T-helper 2 cell (primary cell): ENCODE measurements around the gene ABTB2.

Experiments
- DNase-seq, 5 experiments: peaks; one replicate each; pipeline versions ENCODE4 v3.0.0 to v3.0.0-alpha.2; 2012 to 2022

The ABTB2 gene

GRCh38 chr11:34341096-34341495, 16.7 kb downstream of the ABTB2 start:
- DNase-seq: no peak

GRCh38 chr11:34340653-34341052, 17.2 kb downstream of the ABTB2 start:
- no peak for DNase-seq

GRCh38 chr11:34339149-34340064, 18.4 kb downstream of the ABTB2 start:
- DNase-seq: no peak

GRCh38 chr11:34337016-34337415, 20.8 kb downstream of the ABTB2 start:
- no peak for DNase-seq

DNA sequence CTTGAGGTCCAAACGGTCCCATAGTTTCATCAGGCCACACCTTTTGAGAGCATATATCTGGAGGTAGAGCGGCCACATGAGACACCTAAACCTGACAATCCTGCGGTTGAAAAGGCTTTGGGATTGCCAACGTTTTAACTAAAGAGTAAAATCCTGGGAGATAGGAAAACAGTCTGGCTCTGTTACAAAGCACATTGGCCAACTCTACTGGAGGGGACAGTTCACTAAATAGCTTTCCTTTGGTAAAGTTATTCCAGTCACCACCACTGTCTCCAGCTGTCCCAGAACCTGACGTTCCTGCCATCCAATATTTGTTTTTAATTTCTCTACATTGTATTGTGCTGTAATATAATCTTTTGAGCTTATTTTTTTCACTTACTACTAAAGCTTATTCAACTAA, 22.0 kb downstream of the ABTB2 start:
- no peak for DNase-seq

- DNase-seq: no peak
Measured at GRCh38 chr11:34335331-34335730, 22.5 kb downstream of the ABTB2 start.

DNA sequence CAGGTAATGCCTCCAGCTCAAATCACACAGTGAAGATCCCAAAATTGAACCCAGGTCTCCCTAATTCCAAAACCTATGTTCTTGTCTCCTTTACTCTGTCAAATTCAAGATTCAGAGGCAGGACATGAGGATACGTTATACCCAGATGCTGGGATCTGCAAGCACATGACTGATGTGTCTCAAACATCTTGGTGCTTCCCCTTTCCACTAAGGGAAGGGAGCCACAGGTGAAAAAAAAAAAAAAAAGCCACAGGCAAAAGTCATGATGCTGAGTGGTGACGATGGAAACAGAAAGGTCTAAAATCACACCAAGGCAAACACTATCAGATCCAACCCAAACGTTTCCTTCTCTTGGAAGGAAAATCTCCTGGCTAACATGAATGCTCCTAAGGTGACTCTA, 24.0 kb downstream of the ABTB2 start:
- no peak for DNase-seq

DNA sequence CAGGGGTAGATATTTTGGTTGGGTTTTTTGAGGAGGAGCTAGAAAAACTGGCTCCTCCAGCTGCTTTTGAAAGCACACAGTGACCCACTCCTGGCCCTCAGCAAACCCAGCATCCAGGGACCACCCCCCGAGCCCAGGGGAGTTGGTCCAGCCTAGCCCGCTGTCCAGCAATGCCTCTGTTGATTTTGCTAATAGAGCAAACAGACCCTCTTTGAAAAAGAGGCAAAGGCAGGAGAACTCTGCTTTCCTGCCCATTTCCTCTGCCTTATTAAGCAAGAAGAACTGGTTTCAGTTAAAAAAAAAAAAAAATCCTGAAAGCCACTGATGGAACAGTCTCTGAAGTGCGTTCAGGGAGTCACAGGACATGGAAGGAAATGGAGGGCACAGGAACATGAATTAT, 25.3 kb downstream of the ABTB2 start:
- DNase-seq: no peak

GRCh38 chr11:34331736-34332135, 26.1 kb downstream of the ABTB2 start:
- no peak for DNase-seq

DNA sequence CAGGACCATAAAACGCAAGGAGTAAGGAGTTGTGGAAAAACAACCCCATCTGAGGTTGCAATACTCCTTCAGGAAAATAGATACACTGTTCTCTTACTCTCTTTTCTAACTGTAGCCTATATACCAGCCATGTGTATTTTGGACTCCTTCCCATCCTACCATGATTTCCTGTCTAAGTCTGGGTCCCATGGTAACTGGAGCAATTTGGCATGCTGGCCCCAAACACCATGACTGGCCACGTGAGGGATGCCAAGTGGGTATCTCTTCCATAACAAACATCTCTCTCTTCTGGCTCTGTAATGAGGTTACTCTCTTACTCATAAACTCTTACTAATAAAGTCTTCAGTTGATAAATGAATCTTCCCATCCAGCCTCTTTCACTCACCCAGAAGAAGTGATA, 26.5 kb downstream of the ABTB2 start:
- DNase-seq: no peak

DNA sequence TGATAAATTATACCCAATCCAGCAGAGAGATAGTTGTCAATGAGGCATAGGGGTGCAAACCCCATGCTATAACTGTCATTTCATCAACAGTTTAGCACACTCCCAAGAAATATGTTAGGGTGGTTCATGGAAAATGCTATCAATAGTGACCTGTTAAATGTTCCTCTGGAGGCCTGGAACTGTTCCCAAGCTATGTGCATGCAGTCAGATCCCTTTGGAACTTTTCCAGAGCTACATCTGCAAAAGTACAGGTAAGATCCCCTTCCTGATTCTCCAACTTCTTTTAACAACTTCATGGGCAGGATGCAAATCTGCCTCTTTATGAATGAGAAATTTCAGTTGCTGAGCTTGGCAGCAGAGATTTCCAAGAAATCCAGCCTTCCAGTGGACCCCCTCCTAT, 27.2 kb downstream of the ABTB2 start:
- DNase-seq: no peak

GRCh38 chr11:34329876-34330275, 27.9 kb downstream of the ABTB2 start:
- DNase-seq: no peak

DNA sequence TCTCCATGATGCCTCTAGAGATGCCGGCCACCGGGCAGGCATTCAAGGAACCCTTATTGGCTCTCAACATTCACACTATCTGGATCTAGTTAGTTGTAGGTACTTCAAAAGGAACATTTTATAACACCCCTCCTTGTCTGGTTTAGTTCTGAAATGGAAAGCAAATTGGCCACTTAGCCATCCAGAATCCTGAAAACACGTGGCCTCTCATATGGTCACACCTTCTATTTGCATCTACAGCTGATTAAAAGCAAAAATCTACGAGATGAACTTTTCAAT, 29.2 kb downstream of the ABTB2 start:
- DNase-seq: no peak

GRCh38 chr11:34327804-34328631, 29.8 kb downstream of the ABTB2 start:
- no peak for DNase-seq

DNA sequence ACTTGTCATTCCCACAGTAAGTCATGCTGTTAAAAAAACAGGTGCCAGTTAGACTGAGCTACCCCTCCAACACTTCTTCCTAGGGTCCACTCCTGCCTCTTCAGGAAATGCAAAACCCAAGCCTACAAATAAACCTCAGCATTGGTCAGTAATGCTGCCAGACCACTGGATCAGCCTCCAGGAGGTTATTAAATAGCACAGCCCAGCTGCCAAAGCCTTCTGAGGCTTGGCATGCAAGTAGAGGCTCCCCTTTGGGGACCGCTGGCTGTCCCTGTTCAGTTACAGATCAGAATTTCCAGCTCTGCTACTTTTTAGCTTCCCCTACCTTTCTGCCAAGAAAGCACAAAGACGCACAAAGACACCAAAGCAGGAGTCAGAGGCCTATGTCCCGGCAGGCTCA, 33.3 kb downstream of the ABTB2 start:
- DNase-seq: no peak

GRCh38 chr11:34323601-34324000, 34.2 kb downstream of the ABTB2 start:
- DNase-seq: no peak

- no peak for DNase-seq
Measured at GRCh38 chr11:34318111-34319037, 39.4 kb downstream of the ABTB2 start.

DNA sequence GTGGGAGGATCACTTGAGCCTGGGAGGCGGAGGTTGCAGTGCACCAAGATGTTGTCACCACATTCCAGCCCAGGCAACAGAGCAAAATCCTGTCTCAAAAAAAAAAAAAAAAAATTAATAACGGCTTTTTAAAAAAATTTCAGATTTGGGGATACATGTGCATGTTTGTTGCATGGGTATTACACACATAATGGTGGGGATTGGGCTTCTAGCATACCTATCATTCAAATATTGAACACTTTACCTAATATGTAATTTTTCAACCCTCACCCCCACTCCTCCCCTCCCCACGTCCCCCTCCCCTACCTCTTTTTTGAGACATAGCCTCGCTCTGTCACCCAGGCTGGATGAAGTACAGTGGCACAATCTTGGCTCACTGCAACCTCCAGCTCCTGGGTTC, 40.1 kb downstream of the ABTB2 start:
- no peak for DNase-seq

GRCh38 chr11:34317036-34317360, 40.8 kb downstream of the ABTB2 start:
- no peak for DNase-seq

DNA sequence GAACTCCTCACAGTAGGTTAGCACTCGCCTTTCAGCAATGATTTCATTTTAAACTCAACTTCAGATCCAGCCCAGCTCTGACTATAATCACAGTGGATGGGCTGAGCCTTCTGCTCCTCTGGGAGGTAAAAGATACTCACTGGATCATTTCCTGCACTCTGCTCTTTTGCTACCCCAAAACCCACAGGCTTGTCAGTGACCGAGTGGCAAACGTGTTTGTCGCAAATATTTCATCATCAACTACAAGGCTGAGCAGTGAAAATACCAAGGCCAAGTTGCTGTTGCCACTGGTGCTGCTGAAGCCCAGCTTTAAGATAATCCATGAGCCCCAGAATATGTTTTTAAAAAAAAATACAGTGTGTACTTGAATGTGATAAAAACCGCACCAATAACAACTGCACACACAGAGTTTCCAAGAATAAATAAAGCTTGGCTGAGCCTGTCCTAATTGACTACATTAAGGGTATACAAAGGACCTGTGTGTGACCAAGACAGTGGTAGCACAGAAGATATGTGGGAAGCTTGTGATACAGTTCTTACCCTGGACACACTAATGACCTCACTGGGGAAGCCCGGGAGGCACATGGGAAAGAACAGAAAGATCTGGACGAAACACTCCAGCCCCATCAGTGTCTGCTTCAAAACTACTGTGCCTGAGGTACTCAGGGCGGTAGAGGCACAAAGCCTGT, 41.3 kb downstream of the ABTB2 start:
- no peak for DNase-seq

- DNase-seq: no peak
Measured at GRCh38 chr11:34315394-34315793, 42.4 kb downstream of the ABTB2 start.

- DNase-seq: no peak
Measured at GRCh38 chr11:34314936-34315335, 42.9 kb downstream of the ABTB2 start.

DNA sequence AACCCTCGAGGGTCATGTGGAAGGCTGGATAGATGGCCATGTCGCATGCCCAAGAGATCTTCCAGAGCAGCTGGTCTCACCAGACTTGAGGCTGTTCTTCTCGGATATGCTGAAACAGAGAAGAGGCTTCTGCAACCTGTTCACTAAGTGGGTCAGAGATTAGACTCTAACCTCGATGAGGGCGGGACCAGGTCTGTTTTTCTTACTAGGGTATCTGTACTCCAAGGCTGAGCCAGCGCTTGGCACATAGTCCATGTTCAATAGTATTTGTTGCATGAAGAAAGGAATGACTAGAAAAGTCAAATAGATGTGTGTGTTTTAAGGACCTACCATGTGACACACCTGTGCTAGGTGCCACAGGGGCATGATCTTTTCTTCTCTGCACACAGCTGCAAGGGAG, 43.6 kb downstream of the ABTB2 start:
- DNase-seq: no peak
